Measurements from ENCODE around the gene MARK2.

GRCh38 chr11:63919267-63920125, 80.6 kb downstream of the MARK2 start:
- TF ChIP-seq POLR2A (IDR thresholded peaks at IDR 0.05) (no peak), CTCF (IDR thresholded peaks at IDR 0.05) (no peak), POLR2AphosphoS5 (IDR thresholded peaks at IDR 0.05) (no peak)
